Stimulated activated naive CD4-positive, alpha-beta T cell treated with Interleukin-2 at 50 U/mL for 16 hours (primary cell): ENCODE data around the gene DLG2.

Source experiments
- DNase-seq: peaks from one replicate; lab custom pipeline; 2025; lab: John Stamatoyannopoulos, UW

DLG2 gene

DNA sequence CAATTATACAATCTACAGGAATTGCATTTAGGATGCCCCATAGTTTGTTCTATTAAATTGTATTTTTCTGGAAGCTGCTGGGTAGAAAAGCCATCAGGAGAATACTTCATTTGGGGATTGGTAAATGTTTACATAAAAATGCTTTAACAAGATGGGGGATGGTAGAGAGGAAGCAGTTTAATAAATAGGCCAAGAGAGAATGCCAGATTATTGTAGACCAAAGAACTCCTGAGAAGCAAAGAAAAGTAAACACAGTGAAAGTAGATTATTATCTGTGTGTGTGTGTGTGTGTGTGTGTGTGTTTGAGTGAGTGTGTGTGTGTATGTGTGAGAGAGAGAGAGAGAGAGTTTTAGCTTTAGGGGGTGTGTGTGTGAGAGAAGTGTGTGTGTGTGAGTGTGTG lies 1520.6 kb downstream of the DLG2 start:
- no peak for DNase-seq

DNA sequence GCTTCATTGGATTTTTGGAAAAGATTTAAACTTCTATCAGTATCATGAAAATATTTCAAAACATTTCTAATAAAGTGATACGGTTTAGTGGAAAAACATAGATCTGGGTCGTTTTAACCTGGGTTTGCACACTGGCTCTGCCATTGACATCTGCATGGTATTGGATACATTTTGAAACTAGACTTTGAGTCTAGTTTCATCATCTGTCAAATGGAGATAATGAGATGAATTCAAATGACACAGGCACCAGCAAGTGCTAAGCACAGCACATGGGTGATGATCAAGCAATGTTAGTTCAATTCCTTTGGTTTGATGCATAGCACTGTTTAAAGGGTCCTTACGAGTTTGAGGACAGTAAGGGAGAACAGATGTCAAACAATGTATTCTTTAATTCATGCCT lies 1522.0 kb downstream of the DLG2 start:
- no peak for DNase-seq

DNA sequence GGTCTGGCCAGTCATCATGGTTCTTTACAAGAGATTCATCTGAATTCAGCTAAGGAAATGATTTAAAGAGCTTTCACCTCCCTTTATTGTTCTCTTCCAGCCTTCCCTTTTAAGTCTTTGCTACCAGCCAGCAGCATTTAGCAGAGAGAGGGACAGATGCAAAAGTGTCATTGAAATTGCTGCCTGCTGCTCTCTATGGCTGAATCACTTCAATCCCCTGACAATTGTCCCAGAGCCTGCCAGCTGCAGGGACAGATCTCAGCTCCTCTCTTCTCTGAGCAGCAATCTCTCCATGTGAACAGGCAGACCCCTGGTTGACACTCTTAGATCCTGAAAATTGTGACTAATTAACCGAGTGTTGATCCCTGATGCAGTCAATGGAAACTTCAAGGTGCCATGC lies 1524.0 kb downstream of the DLG2 start:
- DNase-seq = no peak

DNA sequence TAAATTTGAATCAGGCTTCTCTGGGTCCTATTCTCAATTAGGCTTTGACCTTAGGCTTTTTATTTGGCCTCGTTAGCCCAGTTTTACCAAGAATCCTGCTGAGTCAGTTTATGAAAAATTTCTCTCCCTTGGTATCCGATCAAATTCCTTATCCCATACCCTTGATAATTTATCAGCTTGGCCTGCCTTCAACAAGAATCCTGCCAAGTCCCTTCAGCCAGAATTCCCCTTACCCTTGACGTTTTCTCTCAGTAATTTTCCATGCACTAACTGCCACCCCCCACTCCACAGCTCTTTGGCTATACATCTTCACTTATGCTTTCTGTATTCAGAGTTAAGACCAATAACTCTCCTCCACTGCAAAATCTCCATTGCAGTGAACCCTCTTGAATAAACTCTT lies 1530.0 kb downstream of the DLG2 start:
- DNase-seq = no peak

DNA sequence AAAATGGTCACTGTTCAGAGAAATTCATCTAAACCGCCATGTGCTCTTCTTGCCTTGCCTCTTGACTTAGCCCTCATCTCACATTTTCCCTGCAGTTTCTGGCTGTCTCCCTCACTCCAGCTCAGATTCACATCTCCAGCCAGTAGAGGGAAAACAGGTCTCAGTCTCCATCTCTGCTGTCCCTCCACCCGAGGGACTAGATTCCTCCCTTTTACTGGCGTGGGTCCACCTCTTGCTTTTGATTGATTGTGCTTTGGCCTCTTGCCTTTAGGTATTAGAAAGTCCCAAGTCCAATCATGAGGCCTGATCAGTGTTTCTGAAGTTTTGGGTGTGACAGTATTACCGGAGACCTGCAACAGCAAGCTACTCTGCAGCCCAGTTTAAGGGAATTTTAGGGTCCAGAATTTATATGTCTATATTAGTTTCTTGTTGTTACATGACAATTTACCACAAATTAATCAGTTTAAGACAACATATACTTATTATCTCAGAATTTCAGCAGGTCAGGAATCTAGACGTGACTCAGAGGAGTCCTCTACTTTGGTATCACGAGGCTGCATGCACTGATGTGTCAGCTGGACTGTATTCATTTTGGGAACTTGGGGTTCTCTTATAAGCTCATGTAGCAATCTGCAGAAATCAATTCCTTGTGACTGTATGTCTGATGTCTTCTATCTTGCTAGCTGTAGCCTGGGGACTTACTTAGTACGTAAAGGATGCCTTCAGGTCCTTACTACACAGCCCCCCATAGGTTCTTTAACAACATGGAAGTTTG lies 1535.7 kb downstream of the DLG2 start:
- DNase-seq = no peak

DNA sequence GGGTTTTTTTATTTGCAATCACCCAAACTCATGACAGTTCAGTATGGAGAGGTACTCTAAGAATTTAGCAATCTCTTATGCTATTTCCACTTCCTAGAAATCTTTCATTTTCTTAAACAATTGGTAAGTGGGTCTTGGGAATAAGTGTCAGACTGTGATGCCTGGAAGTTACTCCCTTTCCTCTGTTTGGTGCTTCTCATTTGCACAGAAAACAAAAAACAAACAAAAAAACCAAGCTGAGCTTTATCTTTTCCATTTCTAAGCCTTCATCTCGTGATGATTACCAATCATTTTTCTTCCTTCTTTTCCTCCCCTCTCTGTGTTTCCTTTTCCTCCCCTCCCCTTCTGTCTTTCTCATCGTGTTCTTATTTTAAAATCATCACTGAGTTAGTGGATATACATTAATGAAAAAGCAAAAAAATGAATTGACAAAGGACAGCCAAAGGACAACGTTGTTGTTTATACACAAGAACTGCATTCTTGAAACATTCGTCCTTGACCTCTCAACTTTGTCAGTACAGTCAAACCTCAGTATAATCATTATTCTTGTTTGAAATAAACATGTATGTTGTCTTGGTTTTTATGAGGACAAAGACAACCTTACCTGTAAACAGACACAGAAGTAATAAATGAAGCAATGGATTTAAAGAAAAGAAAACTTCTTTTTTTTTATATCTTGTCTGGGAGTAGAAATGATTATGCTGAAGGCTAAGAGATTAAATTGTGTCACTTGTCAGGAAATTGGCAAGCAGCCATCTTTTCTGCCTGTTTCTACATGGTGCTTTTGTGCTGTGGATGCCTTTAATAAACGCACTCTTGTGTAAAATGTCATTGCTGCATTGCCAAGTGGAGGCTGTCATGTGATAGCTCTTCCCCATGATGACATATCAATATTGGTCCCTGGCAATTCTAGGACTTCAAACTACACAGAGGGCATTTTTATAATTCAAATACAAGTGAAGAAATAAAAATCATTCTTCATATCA lies 1537.8 kb downstream of the DLG2 start:
- no peak for DNase-seq

DNA sequence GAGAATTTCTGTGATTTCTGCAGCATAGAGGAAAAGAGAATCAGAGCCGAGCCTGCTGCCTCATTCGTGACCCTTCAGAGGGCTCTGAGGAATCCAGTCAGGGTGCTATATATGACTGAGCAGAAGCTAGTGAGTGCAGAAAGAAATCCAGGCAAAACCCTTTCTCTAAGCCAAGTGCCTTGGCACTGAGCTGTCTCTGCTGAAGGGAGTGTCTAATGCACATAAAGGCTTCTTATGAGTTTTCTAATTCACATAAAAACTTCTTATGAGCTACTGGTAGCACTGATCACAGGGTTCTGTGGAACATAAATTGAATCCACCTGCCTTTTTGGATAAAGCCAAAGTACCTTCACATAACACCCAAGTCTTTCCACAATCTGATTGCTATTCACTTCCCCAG lies 1555.3 kb downstream of the DLG2 start:
- DNase-seq = no peak

DNA sequence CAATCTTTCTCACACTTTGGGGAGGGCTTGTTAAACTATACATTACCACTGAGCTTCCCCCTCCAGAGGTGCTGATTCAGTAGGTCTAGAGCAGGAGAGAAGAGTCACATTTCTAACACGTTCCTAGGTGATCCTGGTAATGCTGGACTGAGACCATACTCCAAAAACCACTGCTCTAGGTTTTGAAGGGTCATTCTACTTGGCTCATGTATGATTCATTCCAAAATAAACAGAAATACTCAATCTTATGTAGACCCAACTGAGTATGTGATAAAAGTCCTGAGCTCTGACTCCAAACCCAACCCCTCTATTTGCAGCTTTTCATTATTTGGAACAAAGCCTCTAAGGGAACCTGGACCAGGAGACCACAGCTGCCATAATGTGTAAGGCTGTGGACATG lies 1558.1 kb downstream of the DLG2 start:
- no peak for DNase-seq

DNA sequence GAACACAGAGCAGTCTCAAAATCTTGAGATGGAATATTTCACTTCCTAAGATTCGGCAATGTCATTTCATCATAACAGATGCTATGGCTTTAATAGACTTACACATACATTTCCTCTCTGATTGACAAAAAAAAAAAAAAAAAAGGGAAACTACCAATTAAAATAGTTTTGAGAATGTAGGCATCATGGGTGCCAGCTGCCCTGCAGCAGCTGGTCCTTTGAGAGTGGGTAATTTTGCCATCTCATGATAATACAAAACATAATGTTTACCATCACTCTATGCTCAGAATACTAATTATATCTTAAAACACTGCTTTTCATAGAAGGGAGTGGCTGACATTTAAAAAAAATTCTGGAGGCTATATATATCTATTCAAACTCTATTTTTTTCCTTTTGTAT lies 1565.4 kb downstream of the DLG2 start:
- no peak for DNase-seq

DNA sequence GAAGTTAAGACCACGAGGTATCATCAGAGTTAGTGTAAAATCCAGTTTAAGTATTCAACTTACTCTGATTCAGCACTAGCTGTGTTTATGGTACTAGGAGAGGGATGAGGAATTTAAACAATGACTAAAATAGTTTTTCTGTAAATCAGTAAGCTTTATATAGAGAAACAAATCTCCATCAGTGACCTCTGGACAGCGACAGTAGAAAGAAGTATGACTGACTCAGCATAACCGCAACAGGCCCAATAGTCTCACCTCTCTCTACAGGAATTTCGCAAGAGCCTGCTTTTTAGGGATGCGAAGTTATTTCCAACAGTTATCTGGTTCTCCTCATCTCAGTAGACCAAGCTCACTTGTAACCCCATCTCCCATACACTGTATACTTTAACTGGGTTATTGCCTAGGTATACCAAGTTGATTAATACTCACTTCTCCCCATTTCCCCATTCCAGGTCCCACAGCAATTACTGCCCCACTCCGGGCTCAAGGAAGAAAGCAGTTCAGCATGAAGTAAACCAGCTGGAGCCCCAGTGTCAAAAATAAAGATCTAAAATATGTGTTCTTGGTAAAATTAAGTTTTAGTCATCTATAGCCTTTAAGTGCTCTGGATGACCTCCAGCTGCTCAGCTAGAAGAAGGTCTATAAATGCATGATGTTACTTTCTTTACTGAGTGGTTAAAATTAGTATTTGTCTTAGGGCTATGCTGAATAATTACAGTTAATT lies 1570.3 kb downstream of the DLG2 start:
- DNase-seq = no peak

DNA sequence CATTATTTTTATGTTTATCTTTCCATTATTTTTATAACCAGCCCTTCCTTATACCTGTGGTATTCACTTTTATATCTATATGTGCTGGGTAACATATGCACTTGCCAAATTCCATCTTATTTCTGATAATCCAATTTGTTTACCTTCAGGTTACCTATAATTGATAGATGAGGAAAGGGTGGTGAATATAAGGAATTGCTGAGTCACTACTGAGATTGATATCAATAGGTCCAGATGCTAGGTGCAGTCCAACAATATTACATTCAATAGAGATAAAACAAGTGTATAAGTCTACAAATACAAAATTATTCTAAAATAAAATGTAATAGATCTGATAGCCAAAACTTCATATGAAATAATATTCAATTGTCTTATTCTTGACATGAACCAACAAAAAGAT lies 1582.0 kb downstream of the DLG2 start:
- no peak for DNase-seq

DNA sequence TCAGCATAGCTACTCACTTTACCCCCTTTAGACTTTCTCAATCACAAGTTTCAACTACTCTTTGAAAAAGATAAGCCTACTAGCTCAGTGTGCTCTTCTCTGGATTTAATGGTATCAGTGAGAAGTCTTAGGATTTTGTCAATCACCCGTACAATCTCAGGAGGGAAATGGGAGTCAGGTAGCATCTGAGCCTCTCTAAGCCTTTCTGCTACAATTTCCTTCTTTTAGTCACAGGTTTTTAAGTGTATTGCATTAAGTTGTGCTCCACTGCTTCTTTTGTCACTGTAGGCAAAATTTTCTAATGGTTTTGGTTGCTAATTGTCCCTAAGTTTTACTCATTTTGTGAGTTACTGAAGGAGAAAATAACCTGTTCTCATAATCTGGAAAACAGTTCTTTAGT lies 1582.4 kb downstream of the DLG2 start:
- DNase-seq = no peak

DNA sequence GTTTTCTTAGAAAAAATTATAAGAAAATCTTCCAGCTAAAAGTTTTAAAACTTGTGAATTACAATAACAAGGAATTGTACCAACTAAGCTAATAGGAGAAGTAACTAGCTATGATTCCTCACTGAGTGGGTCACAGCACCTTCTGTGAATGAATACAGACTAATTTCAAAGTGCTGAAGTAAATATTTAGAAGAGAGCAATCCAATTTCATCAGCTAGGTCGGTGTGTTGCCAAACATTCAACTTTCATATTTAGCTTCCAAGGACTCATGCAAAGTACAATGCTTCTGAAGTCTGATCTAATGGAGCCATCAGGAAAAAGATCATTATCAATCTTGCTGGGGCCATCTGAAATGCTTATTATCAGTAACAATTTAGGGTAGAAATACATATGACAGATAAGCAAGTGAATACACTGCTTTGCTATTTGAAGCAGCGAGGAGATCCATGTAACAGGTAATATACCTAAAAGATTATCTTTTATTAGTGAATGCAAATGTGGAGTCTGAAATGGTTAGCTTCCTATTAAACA lies 1590.4 kb downstream of the DLG2 start:
- DNase-seq = no peak

DNA sequence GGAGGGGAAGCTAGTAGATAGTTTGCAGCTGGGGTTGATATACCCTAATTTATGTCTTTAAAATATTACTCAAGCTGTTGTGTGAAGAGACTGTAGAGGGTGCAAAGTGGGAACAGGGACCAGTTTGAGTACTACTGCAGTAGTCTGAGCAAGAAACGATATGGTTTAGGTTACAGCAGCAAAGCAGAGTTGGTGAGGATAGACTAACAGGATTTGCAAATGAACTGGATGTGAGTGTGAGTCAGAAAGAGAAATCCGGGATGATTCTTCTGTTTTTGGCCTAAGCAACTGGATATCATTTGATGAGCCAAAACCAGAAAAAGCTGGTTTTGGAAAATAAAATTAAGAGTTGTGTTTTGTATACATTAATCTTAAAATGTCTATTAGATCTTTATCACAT lies 1591.5 kb downstream of the DLG2 start:
- no peak for DNase-seq

DNA sequence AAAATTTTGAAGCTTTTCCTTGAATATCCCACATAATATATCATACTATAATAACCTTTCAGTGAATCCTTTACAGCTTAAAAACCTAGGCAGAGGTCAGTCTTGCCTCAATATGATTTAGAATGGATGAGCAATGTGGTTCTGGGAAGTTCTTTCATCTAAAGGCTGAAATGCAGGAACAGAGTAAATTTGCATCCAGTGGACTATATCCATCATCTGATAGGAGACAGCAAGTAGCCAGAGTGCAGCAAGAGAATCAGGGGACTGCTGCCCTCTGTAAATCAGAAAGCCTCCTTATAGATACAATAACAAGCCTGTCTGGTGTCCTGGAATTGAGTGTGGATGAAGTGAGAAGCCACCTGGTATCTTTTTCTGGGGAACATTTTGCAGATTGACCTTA lies 1592.7 kb downstream of the DLG2 start:
- no peak for DNase-seq

DNA sequence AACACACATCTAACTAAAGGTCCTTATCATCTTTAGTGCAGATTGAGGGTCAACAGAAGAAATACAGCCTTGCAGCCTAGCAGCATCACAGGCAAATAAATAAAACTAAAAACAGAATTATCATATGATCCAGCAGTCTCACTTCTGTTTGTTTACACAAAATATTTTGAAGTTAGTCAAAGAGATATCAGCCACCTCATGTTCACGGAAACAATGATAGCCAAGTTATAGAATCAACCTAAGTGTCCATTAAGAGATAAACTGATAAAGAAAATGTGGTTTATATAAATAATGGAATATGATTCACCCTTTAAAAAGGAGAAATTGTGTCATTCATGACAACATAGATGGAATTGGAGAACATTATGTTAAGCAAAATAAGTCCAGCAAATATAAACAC lies 1602.9 kb downstream of the DLG2 start:
- no peak for DNase-seq

DNA sequence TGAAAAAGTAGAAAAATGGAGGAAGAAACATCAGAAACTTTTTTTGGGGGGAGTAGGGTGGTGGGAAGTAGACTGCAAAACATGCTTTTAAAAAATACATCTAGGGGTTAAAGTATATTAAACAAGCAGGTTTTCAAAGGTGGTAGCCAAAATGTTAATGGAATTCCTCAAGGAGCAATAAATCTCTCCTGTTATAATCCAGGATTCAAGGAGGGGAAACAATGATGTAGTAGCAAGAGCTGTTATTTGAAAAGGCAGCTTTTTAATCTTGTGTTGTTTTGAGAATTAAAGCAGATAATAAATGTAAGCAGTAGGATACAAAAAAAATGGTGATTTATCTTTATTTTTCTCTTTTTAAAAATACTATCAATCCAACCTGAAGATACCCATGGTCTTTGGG lies 1604.4 kb downstream of the DLG2 start:
- DNase-seq = no peak

DNA sequence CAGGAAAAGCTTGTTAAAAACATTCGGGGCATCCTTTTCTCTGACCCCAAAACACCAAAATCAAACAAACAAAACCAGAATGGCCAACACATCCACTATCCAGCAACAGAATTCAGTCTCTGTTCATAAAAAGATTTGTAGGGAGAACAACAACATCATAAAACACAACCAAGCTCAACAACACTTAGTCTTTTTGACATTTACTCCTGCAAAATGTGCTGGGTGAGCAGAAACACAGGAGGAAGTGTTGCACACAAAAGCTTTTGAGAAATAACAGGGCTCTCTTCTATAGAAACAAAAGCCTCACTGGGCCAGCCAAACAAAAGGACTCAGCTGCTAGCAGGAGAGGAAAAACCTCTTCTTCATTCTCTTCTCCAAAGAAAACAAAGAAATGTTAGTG lies 1604.9 kb downstream of the DLG2 start:
- no peak for DNase-seq

DNA sequence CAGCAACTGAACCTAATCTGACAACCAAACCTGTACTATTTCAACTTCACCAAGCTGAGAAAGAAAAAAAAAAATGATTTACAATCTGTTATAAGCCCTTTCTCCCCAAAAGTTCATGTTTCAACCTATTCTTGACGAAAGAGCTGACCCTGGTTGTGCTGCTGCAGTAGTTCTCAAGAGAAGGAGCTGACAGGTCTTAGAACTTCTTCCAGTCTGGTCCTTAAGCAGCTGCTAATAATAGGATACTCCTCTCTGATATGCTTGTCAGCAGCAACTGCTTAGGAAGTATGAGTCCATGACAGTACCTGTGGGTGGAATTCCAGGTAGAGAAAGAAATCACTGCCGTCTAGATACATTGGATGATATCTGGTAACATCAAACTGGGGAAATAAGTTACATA lies 1605.9 kb downstream of the DLG2 start:
- DNase-seq = no peak

DNA sequence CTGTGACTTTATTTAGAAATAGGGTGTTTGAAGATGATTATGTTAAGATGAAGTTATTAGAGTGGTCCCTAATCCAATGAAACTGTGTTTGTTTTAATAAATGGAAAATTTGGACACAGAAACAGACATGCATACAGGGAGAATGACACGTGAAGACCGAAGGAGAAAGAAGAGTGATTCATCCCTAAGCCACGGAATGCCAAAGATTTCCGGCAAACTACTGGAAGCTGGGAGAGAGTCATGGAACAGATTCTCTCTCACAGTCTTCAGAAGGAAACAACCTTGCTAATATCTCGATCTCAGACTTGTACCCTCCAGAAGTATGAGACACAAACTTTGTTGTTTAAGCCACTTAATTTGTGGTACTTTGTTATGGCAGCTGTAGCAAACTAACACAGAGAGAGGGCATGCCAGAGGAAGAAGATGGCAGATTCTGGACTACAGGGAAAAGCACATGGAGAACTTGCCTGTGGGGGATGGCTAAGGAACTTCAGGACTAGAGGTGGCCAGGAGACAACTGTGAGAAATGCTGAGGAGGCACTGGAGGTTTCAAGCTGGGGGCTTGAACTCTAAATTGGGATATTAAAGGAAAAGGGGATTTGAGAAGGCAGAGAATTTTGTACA lies 1607.5 kb downstream of the DLG2 start:
- no peak for DNase-seq

DNA sequence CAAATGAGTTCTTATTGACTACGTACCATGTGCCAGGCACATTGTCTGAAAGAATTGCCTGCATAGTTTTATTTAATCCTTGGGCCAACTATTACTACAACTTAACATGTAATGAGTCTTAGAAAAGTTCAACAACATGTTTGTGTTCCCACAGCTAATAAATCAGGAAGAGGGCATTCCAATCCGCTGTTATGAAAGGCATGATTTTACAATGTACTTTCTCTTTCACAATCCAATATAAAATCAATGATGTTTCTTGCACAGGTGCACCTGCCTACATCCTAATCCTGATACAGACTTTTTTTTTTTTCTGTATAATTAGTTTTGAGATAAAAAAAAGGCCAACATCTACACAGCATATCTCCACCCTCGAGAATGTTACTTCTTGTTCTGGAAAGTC lies 1612.6 kb downstream of the DLG2 start:
- no peak for DNase-seq
